Kidney tubule cell (primary cell): ENCODE data around the gene EIF3D.
"Not testable (repeated sequence)": the region's sequence is repeated elsewhere in the genome, so short reads cannot be mapped to it uniquely, and the experiment has no call there.

ENCODE experiments used
- DNase-seq: peaks from one replicate; pipeline ENCODE4 v3.0.0-alpha.2; 2018; ENCODE audit warnings: low spot score

The EIF3D gene

GRCh38 chr22:36548606-36549005 is 19.6 kb upstream of the EIF3D start:
- peak; percentile 20 for DNase-seq

DNA sequence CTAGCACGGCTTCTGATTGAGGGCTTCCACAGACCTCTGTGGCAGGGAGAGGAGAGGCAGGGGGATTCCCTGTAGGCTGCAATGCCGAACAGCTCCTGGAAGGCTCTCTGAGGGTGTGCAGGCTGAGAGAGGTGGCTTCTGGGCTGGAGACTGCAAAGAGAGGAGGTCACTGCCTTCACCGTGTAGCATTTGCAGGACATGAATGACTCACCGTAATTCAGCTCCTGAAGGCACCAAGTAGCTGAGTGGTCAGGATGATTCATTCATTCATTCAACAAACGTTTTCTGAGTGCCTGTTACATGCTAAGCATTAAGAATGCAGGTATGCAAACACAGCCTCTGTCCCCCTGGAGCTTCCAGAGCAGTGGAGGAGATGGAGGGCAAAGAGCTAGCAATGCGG is 18.0 kb upstream of the EIF3D start:
- peak; percentile 94 for DNase-seq

DNA sequence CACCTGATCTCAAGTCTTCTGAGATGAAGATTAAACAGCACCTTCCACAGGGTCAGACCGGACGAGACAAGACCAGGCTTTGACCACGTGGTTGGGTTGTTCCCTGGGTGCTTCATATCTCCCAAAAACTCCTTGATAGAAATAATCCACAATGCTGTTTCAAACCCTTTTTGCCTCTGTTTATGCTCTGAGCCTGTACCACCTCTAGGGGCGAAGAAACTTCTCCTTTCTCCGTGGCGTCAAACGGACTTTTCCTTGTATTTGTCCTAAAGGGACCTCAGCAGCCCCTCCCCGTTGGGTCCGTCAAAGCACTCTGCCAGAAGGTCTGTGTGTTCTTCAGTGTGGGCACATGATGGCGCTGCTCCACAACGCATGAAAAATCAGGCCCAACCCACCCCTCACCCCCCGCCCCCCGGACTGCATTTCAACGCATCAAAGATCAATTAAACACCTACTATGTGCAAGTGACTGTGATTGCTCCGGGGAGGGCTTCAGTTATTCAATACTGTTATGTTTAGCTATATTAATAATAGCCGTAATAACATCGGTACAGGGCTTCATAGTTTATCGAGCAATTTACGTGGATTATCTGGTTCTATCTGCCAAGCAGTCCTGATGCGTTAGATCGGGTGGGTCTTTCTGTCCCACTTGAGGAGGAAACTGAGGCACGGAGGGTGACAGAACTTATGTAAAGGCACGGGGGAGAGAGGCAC is 17.3 kb upstream of the EIF3D start:
- DNase-seq = peak; percentile 51

- DNase-seq = peak; percentile 23
Measured at GRCh38 chr22:36544107-36544620, 15.2 kb upstream of the EIF3D start.

DNA sequence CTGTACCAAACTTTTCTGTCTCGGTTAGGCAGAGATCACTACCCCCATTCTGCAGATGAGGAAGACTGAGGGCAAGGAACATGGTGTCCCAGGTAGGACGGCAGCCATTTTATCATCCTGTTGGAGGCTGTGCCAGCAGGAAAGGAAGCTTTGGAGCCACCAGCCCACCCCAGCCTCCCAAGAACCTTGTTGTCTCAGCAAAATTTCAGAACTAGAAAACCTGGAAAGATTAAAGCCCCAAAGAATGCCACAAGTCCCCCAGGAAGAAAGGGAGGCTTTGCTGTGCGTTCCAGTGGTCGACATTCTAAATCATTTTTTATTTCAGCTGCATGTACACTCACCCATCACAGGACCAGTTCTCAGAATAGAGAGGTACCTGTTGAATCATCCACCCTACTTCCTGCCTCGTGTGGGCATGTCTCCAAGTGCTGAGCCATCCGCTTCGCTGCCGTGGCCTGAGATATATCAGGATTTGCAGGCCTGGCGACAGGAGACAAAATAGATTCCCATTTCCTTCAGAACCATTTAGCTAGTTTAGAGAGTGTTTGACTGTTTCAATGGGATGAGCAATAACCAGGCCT is 13.0 kb upstream of the EIF3D start:
- DNase-seq = peak; percentile 99

DNA sequence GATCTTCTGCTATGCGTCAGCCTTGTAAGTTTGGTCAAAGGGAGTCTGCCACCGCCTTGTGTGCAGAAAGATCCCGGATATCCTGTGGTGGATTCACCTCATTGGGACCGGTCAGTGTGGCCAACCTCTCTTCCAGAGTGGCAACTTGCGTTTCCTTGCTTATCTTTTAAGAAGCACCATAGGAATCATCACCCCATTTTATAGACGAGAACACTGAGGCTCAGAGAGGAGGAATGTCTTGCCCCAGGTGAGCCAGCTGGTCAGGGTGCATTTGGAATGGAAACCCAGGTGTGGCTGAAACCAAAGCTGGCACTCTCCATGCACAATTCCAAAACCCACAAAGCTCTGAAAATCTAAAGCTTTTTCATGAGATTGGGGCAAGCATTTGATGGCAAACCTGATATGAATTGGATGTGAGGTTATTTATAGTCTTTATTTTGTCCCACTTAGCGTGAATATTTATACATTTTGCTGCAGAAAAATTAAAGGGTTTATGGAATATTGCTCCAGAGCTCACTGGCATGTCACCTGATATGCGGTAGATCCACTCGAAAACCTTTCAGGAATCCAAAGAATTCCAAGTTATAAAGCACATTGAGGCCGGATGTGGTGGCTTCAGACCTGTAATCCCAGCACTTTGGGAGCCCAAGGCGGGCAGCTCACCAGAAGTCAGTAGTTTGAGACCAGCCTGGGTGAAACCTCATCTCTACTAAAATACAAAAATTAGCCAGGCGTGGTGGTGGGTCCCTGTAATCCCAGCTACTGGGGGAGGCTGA is 12.1 kb upstream of the EIF3D start:
- peak; percentile 96 for DNase-seq

DNA sequence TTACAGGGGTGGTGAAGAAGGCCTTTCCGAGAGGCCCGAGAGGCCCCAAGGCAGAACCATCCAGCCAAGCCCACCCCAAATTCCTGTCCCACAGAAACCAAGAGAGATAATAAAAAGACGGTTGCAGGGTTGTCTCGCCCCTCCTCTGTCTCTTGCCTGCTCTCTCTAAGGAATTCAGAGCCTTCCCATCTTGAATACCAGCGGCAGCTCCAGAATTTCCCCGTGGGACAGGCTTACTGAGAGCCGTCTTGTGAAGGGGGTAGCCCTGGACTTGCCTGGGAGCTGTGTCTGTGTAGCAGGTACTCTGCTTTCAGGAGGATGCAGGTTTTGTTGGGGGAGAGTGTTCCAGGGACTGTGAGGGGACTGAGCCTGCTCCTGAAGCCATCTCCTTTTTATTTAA is 9.6 kb upstream of the EIF3D start:
- no peak for DNase-seq

DNA sequence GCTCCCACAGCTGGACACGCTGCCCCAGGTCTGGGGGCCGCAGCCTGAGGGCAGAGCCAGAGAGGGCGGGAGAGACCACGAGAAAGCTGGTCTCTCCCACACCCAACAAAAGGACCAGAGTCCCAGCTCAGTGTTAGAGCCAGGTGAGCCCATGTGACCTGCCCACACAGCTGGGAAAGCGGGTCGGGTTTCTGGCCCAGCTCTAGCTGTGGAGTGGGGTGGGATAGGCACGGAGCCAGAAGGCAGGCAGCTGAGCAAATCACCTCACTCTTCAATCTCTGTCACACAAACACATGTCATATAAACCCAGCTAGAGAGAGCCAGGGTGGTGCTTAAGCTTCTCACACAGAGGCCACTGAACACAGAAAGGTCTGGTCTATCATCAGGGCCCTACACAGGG is 7.8 kb upstream of the EIF3D start:
- DNase-seq = no peak

DNA sequence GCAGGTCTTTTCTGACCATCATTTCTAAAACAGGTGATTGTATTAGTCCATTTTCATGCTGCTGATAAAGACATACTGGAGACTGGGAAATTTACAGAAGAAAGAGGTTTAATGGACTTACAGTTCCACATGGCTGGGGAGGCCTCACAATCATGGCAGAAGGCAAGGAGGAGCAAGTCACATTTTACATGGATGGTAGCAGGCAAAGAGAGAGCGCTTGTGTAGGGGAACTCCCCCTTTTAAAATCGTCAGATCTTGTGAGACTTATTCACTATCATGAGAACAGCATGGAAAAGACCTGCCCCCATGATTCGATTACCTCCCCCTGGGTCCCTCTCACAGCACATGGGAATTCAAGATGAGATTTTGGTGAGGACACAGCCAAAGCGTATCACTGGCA is 4.4 kb upstream of the EIF3D start:
- DNase-seq = not testable (repeated sequence)

- DNase-seq = no peak
Measured at GRCh38 chr22:36532466-36532865, 3.5 kb upstream of the EIF3D start.

DNA sequence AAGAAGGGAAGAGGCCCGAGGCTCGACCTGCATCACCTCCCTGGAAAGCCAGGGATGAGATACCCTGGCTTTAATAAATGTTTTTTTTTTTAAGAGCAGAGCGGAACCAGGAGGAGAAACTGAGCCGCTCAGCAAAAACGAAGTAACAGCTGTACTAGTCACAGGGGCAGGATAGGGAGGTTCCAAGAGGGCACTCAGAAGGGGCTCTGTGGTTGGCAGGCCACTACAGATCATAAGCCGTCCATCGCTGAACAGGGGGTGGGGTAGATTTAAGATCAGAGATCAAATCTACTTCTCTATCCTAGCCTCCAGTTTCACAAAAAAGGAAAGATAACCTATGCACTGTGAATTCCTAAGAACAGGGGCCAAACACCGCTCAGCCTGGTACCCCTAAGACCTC is 625 bp downstream of the EIF3D start:
- DNase-seq = peak; percentile 24

- DNase-seq = no peak
Measured at GRCh38 chr22:36522662-36523061, 6.3 kb downstream of the EIF3D start.

- DNase-seq = no peak
Measured at GRCh38 chr22:36520423-36520822, 8.5 kb downstream of the EIF3D start.

DNA sequence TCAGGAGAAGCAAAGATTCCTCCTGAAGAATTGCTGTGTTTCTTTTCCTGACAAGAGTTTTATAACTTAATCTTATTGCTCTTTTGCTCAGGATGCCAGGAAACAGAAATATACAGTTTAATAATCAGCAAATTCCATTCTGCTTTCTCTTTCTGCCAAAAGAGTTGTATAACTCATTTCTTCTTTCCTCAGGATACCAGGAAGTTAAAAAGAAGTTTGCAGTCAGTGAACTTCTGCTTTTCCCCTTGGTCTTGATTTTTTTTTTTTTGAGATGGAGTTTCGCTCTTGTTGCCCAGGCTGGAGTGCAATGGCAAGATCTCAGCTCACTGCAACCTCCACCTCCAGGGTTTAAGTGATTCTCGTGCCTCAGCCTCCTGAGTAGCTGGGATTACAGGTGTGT is 9.1 kb downstream of the EIF3D start:
- not testable (repeated sequence) for DNase-seq

GRCh38 chr22:36514766-36515165 is 14.2 kb downstream of the EIF3D start:
- DNase-seq = no peak

GRCh38 chr22:36512991-36513390 is 16.0 kb downstream of the EIF3D start:
- DNase-seq = no peak

- DNase-seq = no peak
Measured at GRCh38 chr22:36512333-36512732, 16.6 kb downstream of the EIF3D start.

- peak; percentile 55 for DNase-seq
Measured at GRCh38 chr22:36510966-36511881, 17.7 kb downstream of the EIF3D start.

- no peak for DNase-seq
Measured at GRCh38 chr22:36510384-36510783, 18.6 kb downstream of the EIF3D start.

- no peak for DNase-seq
Measured at GRCh38 chr22:36507518-36508010, 21.4 kb downstream of the EIF3D start.

DNA sequence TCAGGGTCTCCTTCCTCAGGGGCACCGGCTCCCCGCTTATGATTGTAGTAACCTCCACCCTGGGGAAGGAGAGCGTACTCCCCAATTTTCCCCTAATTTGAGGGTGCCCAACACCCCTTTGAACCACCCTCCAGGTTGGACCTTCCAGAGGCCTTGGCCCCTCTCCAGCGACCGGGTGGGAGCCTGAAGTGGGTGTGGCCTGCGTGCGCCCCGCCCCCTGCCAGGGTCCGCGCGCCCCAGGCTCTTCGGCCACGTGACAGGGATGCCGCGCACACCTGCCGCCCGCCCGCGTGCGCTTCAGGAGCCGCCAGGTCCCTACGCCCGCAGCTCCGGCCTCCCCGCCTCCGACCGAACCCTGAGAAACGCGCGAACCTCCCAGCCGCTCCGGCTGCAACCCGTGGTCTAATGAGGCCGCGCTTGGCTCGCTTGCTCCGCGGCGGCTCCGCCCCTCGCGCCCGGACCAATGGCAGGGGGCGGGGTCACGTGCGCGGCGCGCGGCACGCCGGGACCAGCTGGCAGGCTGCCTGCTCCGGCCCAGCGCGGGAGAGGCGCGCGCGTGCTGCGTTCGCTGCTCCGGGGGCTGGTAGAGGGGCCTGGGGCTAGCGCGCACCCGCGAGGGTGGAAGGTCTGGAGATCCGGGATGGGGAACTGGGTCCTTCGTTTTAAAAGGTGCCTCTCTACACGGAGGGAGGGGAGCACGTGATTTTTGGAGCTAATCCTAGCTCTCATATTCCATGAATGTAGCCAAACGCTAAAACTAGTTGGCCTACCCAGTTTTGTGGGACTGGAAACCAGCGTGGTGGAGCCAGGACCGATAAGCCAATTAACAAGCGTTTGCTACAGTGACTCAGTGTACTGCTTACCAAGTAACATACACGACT is 22.1 kb downstream of the EIF3D start, which contains the start of gene FOXRED2:
Gene FOXRED2, minus strand, starts transcription at position 404 of the 881 bp plus-strand sequence. CDS start 618 bp downstream, outside the sequence.
- peak; percentile 78 for DNase-seq
